Activated T-helper 1 cell treated with anti-CD3 and anti-CD28 coated beads, Interleukin-2, amount 50 U/mL, for 16 hours (primary cell): ENCODE measurements around the gene DGCR8.

Experiments used
- DNase-seq, 2 donors: peaks; one replicate each; pipeline ENCODE4 v3.0.0-alpha.2; 2020; ENCODE audit warnings: low read depth in 1 of 2, low spot score in 1 of 2

The DGCR8 gene

GRCh38 chr22:20089226-20089976, 9.4 kb downstream of the DGCR8 start:
- no peak for DNase-seq

- DNase-seq, result no peak
Observed at GRCh38 chr22:20089977-20090729, 10.1 kb downstream of the DGCR8 start.

- no peak for DNase-seq
Observed at GRCh38 chr22:20090730-20091240, 10.7 kb downstream of the DGCR8 start.

DNA sequence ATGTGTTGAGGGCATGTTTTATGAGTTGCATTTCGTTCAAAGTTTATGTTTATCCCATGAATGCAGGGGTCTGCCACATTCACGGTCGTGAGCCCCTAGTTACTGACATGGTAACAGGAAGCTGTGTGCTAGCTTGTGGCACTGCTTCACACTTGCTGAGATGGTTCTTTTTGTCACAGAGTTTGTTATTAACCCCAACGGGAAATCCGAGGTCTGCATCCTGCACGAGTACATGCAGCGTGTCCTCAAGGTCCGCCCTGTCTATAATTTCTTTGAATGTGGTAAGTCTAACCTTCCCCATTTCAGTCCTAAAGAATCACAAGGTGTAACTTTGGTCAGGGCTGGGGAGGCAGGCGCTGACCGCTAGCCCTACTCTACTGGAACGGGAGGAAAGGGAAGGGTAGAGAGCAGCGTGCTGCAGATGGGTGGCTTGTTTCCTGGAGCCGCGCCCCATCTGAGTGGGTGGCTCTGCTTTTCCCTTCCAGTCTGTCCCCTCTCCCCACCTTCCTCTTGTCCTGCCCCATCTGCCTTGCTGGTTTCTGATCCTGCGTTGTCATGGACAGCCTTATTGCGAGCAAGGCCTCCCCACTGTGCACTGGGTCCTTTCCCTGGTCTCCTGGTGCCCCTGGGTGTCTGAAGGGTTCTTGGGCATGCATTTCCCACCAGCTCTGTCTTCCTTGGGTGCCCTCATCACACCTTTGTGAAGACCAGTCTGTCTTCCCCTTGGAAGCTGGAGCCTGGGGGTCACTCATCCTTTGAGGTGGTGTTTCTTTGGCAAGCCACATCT, 11.8 kb downstream of the DGCR8 start:
- no peak for DNase-seq

DNA sequence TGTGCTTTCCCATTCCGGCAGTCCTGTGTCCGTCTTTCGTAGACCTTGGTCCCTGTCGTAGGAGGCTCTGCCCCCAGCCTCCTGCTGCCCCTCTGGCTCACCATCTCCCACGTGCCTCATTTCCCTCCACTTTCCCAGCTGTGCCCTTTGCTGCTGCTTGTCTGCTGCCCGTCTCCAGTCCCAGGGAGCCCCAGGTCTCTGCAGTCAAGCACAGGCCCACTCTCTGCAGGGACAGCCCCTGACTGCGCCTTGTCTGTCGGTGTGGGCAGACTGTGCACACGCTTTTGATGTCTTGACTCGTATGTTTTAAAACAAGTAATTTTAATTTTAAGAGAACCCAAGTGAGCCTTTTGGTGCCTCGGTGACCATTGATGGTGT, 12.4 kb downstream of the DGCR8 start:
- no peak for DNase-seq

DNA sequence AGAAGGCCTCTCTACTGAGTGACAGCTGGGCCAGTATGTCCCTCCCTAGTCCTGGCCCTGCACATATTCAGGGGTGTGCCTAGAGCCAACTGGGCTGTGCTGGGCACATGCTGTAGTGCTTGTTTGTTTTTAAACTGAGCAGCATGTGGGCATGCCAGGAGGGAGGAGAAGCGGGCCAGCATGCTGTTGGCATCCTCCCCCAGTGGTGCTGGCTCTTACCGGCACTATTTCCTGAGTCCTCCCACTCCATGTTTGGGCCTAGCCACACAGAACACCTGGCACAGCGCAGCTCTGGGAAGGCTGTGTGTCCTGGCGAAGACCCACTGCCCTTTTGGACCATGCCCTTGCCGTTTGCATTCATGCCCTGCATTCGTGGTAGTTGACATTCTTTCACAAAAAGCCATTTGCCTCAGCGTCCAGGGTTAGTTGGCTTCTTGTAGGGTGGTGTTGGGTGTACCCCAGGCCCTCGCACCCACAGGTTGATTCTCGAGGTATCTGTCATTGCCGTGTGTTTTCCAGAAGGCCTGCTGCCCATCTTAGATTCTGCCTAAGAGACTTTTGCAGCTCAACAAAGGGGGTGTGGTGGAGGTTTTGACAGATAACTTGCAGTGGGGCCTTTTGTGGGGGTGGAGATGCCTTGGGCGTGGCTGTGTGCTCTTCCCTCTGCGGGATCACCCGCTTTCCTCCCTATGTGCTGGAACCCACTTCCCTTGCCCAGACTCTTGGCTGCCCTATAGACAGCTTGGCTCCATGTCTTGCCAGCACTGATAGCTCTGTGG, 13.6 kb downstream of the DGCR8 start:
- no peak for DNase-seq

- DNase-seq, result no peak
Observed at GRCh38 chr22:20094197-20094807, 14.3 kb downstream of the DGCR8 start.

DNA sequence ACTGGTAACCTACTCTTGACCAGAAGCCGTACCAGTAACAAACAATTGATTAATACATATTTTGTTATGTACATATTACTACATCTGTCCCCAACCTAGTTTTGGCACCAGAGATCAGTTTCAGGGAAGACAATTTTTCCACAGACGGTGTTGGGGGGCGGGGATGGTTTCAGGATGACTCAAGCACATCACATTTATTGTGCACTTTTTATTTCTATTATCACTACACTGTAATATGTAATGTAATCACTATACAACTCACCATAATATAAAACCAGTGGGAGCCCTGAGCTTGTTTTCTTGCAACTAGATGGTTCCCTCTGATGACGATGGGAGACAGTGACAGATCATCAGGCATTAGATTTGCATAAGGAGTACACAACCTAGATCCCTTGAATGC, 15.5 kb downstream of the DGCR8 start:
- no peak for DNase-seq

DNA sequence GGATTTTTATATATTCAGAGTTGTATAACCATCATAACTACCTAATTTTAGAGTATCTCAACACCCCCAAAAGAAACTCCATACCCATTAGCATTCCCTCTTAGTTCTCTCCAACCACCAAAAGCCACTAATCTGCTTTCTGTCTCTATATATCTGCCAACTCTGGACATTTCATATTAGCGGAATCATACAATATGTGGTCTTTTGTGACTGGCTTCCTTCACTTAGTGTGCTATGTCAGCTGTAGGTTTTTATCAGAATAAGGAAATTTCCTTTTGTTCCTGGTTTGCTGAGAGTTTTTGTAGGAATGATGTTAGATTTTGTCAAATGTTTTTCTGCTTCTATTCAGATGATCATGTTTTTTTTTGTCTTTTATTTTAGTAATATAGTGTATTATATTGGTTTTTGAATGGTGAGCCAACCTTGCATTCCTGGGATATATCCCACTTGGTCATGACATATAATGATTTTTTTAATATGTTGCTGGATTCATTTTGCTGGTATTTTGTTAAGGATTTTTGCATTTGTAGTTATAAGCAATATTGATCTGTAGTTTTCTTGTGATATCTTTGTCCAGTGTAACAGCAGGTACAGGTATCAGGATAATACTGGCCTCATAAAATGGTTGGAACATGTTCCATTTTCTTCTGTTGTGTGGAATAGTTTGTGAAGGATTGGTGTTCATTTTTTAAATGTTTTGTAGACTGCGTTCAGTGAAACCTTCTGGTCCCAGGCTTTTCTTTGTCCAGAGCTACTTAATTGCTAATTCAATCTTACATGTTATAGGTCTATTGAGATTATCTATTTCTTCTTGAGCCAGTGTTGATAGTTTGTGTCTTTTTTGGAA, 16.8 kb downstream of the DGCR8 start:
- DNase-seq, result no peak

- DNase-seq, result no peak
Observed at GRCh38 chr22:20099099-20099711, 19.2 kb downstream of the DGCR8 start.

DNA sequence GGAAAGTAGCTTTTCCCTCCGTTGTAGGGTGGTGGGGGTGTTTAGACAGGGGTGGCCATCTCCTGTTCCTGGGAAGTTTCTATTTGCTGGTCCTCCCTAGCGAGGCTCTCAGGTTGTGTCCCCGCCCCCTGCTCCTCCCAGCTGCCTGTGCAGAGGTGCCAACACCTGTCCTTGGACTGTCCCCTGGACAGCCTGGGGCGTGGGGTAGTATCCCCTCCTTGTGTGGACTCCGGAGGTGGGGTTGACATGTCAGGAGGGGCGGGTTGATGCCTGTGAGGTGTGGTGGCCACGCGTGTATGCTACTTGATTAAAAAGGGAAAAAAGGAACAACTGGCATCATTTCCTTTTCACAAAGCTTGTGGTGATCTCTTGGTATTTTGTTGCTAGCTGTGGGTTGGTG, 21.6 kb downstream of the DGCR8 start:
- DNase-seq, result no peak

- no peak for DNase-seq
Observed at GRCh38 chr22:20102203-20102780, 22.3 kb downstream of the DGCR8 start.

DNA sequence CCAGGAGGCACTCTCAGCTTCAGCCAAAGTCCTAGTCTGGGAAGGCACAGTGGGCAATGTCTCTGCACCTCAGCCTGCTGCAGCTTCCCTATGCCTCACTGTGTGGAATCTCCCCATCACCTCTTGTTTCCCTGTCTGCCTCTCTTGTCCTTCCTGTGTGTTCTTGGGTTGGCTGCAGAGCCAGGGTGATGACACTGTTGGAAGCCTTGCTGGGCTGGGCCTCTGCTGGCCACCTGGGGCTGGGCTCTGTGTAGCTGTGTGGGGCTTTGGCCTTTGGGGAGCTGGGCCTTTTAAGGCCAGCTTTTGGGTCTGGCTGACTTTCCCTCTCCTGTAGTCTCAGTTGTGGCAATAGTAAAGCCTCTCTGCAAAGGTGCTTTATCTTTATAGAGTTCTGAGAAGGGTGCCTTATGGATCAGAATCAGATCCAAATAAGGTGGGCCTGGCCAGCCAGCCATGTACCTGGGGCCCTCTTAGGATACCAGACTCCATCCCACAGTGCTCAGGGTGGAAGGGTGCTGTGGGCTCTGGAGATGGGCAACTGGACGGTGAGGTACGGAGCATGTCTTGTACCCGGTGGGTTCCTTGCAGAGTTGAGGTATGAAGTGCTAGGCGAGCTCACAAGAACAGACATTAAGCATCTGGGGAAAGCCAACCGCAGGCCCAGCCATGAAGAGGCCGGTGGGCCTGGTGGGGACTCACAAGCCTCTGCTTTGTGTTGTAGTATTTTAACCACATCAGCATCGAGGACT, 25.6 kb downstream of the DGCR8 start:
- no peak for DNase-seq

DNA sequence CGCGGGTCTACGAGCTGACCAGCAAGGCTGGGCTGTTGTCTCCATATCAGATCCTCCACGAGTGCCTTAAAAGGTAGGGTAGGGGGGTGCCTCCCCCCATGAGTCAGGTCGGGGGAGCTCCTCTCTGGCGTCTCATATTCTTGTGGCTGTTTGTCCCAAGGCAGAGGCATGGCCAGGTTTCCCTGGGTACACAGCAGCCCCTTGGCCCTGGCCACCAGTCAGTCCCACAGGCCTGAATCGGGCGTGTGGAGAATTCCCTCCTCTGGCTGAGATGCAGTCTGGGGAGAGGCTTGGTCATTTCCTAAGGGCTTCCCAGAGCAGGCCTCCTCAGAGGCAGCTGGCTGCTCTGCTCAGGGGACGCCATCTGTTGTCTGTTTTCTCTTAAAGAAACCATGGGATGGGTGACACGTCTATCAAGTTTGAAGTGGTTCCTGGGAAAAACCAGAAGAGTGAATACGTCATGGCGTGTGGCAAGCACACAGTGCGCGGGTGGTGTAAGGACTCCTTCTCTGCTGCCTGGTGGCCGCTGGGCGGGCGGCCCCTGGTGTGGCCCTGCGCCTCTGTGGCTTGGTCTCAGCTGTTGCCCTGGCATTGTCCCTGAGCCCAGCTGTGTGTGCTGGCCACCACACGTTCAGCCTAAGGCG, 26.3 kb downstream of the DGCR8 start:
- DNase-seq, result no peak

- no peak for DNase-seq
Observed at GRCh38 chr22:20106849-20107237, 26.8 kb downstream of the DGCR8 start.

- no peak for DNase-seq
Observed at GRCh38 chr22:20107471-20107901, 27.4 kb downstream of the DGCR8 start.

GRCh38 chr22:20107951-20108756, 28.1 kb downstream of the DGCR8 start:
- no peak for DNase-seq
